NCI-H2081 treated with DMSO at 0.1 percent for 48 hours (cell line): ENCODE data around the gene CAMK2B.

Experiments
- DNase-seq: peaks from one replicate; lab custom pipeline; 2025; lab: John Stamatoyannopoulos, UW

The CAMK2B gene

GRCh38 chr7:44286618-44287487 is 38.5 kb downstream of the CAMK2B start:
- DNase-seq = no peak

DNA sequence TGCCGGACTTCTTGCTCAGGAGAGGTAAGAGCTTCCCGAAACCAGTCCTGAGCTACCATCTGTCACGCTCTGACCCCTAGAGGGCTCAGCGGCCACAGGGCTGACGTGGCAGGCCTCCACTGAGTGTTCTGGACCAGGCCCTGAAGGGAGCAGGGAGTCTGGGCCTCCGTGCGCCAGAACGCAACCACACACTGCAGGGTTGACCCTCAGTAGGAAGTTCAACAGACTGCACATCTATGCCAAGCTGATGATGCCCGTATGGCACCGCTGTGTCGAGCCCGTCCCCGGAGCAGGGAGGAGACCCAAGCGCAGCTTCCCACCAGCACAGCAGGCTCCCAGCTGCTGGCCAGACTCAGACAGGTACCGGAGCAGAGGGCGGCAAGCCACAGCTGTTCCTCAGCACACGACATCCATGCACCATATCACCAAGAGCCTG is 39.2 kb downstream of the CAMK2B start:
- DNase-seq = no peak

- DNase-seq = no peak
Observed at GRCh38 chr7:44285561-44285960, 39.8 kb downstream of the CAMK2B start.

DNA sequence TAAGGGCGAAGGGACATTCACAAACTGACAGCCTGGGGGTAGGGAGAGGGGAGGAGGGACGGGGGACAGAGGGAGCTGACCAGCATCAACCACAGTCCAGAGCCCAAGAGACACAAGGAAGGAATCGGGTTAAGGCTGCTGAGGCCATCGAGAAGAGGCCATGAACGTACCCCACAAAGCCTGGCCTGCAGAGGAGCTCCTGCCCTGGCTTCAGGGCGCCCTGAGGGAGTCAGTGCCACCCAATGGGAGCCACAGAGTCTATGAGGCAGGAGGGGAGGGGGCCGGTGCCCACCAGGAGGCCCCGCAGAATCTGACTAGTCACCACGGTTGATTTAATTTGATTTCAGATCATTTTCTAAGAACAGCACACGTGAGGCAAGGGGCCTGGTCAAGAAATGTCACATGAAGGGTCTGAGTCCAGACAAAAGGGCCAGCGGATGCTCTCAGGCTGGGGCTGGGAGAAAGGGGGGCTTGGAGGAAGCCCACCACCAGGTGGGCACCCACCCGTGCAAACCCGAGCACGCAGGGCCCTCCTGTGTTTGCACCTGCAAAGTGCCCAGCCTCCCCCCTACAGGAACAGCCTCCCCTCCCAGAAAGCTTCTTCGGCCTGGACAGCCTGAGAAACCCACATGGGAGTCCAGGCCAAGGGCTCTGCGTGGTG is 40.4 kb downstream of the CAMK2B start:
- DNase-seq = no peak

DNA sequence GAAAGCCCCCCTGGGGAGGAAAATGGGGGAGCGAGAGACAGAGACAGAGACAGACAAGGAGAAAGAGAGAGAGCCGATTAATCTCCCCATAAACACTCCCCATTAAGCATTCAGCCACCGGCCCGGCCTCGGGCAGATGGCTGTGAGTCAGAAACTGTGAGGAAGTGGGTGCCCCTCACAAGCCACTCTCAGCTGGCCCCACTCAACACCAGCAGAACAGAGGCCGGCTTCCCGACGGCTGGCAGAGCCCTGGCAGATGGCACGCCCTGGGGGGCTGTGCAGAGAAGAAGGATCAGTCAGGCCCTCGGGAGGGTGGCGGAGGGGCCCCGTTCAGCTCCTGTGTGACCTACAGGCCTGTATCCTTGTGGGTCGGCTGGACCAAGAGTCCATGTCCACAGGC is 41.2 kb downstream of the CAMK2B start:
- DNase-seq = no peak

GRCh38 chr7:44283381-44284211 is 41.8 kb downstream of the CAMK2B start:
- no peak for DNase-seq

- DNase-seq = no peak
Observed at GRCh38 chr7:44282601-44283171, 42.7 kb downstream of the CAMK2B start.

DNA sequence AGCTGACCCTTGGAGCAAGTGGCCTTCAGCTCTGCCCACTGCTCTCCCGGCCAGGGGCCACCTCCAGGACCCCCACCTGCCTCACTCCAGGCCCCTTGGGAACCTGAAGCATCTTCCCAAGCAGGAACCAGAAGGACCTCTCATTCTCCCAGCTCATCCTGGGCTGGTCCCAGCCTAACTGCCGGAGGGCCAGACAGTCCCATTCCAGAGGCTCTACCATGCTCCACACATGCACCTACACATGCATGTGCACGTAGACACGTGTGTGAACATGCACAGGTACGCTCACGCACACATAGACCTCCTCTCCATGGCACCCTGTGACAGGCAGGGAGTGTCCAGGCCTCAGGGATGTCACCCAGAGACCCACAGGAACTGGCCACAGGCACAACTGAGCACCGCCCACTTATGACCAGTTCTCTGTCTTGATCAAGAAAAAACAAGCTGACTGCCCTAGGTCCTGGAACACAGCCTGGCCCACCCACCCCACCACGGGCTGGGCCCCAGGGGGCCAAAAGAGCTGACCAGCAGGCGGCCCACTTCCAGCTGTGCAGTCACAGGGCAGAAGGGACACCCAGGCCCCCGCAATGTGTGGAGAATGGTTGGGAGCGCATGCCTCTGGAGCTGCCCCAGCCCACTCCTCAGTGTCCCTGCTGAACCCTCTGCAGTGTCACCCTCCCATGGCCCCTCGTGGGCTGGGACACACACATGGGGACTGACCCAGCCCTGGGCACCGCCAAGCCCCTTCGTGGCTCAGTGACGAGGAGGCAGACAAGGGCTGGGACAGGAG is 43.4 kb downstream of the CAMK2B start:
- no peak for DNase-seq

DNA sequence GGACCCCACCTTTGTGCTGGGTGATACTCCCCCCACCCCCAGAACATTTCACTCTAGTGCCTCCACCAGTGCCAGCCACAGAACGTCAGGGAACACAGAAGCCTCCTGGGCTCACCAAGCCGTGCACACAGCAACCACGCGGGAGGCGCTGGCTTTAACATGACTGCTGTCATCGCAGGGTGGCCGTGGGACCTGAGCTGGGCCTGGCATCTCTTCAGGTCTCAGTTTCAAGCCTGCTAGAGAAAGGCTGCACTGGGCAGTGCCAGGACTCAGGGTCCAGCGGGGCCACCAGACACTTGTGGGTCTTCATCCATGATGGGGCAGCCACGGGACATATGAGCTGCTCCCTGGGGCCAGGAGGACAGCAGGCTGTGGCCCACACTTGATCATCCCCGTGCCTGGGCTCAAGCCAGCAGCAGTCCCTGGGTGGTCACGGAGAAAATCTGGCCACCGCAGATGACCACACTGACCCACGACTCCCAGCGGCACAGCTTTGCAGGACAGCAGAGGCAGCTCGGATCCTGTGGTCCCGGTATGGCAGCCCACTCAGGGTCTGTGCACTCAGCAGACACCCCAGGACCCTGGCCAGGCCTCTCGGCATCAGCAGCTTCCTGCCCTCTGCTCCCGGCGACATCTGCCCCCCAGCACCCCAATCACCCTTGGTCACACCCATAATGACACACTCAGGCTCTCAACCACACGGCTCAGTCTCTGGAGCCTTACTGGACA is 44.2 kb downstream of the CAMK2B start:
- DNase-seq = no peak

DNA sequence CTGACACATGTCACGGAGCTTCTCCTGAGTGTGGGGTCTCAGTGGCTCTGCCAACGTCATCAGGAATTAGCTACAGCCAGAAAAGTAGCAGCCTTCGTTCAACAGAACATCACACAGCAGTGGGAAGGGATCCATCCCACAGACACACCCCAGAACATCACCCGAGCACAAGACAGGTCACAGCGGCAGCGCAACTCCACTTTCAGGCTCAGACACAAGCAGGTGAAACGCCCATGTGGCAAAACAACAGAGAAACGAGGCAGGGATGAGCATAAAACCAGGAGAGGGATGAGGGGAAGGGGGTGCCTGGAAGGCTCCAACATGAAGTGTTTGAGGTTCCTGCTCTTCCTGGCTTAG is 44.8 kb downstream of the CAMK2B start:
- no peak for DNase-seq

- DNase-seq = no peak
Observed at GRCh38 chr7:44279731-44280505, 45.5 kb downstream of the CAMK2B start.

- no peak for DNase-seq
Observed at GRCh38 chr7:44279286-44279685, 46.1 kb downstream of the CAMK2B start.

DNA sequence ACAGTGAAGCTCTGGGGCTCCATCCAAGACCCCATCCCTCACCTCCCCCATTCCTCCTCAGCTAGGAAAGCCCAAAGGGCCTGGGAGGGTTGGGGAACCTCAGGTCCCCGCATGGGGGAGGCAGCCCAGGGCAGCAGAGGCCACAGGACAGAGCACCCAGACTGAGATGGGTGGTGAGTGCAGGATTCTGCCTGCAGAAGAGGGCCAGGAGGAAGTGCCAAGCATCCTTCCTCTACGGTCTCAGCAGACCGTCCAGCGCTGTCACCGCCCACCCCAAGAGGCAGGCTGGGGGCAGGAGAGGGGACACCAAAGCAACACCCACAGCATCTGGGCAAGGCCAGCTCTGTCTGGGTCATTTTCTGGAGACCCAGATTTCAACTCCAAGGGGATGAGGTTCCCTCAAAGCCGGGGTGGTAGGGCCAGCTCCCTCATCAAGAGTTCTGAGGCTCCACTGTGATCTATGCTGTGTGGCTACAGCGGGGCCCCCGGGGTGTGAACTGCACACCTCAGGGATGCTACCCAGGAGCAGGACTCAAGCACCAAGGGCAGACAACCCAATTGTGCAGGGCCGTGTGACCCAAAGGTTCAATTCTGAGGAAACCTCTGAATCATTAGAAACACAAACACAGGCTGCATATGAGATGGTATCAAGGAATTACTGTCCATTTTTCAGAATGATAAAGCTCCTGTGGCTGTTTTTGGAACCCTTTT is 46.8 kb downstream of the CAMK2B start:
- DNase-seq = no peak

- no peak for DNase-seq
Observed at GRCh38 chr7:44277851-44278250, 47.5 kb downstream of the CAMK2B start.

DNA sequence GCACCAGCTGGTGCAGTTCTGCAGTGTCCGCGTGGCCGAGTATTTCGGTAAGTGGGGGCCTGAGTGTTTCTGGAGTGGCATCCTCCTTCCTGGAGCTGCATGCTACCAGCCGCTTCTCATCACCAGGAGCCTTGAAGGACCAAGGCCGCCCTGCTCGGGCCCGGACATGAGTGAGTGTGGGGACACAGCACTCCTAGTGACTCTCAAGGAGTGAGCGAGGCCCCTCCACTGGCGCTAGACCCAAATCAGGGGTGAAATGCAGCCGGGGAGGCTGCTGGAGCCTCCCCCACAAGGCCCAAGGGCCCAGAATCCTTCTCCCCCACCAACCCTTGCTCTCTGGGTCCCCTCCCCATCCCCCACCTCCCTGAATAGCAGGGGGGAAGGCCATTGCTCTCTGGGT is 48.0 kb downstream of the CAMK2B start:
- no peak for DNase-seq

- DNase-seq = no peak
Observed at GRCh38 chr7:44276571-44277221, 48.7 kb downstream of the CAMK2B start.

- no peak for DNase-seq
Observed at GRCh38 chr7:44275957-44276570, 49.3 kb downstream of the CAMK2B start.

DNA sequence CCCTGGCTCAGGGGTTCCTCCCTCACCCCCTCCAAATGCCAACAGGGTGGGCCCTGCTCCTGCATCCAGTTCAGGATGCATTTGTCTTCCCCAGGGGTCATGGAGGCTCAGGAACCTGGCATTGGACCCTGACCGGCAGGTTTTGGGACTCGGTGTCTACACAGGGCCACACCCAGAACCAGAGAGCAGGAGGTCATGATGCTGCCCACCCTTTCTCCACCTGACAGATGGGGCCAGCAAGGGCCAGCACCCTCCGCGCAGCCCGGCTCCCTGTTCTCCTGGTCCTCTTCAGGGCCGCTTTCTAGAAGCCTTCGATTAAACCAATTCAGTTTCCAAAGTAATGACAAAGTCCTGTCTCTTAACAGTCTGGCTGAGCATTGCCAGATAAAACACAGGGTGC is 50.2 kb downstream of the CAMK2B start:
- DNase-seq = no peak

DNA sequence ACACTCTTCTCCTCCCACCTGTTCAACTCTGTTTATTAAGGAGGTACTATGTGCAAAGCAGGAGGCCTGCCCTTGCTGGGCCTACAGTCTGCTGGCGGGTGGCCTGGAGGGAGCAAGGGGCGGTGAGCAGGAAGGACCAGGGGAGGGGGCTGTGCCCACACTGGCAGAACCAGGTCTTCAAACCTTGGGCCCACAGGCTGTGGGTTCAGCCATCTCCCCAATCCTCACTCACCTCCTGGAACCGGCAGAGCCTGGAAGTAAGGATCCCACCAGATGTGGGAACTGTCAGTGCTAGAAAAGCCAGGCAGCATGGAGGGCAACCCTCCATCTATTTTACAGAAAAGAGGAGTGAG is 50.8 kb downstream of the CAMK2B start:
- no peak for DNase-seq
